ENCODE data around the gene FGF18. TPM values are rescaled to one million over a fixed set of nuclear protein-coding genes. Genes with fewer than 3 reads are reported as not detected.

FGF18 gene
- total and polyA plus RNA-seq, 9 of the 15 experiments (the other 6 are each of a cell fraction or from before 2014, with no cell fraction given) = 0.05 to 0.18 (median 0.11) TPM; not detected in 6

GRCh38 chr5:171390883-171391677 is 28.4 kb upstream of the FGF18 start:
- H3K79me2 ChIP-seq (ENCODE audit: control insufficient read depth, insufficient read depth, low read length) = peaks cover 97% of the 10 kb centered on the region
- peaks cover 75% of the 10 kb centered on the region for H4K20me1 ChIP-seq (replicated peaks; ENCODE audit: control insufficient read depth, insufficient read depth, low read length)
- peak overlapping the region; percentile 98 for H3K4me2 ChIP-seq (ENCODE audit: insufficient read depth, low read length)
- CTCF ChIA-PET (ENCODE audit: low intra/inter-chr PET ratio) = no interaction called here
- peak overlapping the region; percentile 93; the same call in 1 of the 2 replicates for H3K4me3 ChIP-seq
- 11% methylated on average over 8 of the region's 8 CpGs for WGBS (ENCODE audit: insufficient coverage, low coverage, missing lambda C conversion rate)
- no peaks in the 10 kb centered on the region for H3K27me3 ChIP-seq (ENCODE audit: control insufficient read depth in 2 of 2, insufficient read depth in 2 of 2, low read length in 2 of 2)
- peaks cover 12 to 16% of the 10 kb centered on the region in 2 experiments; a peak in 4 of 5 replicates for H3K4me1 ChIP-seq (replicated peaks in 1 of 2; ENCODE audit: control insufficient read depth in 2 of 2, insufficient read depth in 2 of 2, low read length in 2 of 2)
- peaks cover 8% of the 10 kb centered on the region for H3K9me1 ChIP-seq (ENCODE audit: control insufficient read depth, insufficient read depth, low read length)
- H3K27ac ChIP-seq (ENCODE audit: extremely low read depth, low read depth, low read length) = no peak overlapping the region; the same call in 2 of the 3 replicates
- peak overlapping the region; percentile 39 to 79; a peak in 3 of 4 replicates for H3K9ac ChIP-seq (ENCODE audit: insufficient read depth in 1 of 2, low read depth in 2 of 2, low read length in 2 of 2)
- ATAC-seq = no peak
- DNase-seq (ENCODE audit: extremely low read depth in 1 of 4, low spot score in 3 of 4) = no peak
- BruUV-seq (replicated peaks) = no TSS peak
- no peak overlapping the region for H2AFZ ChIP-seq (ENCODE audit: low read depth, low read length)
- H3K9me3 ChIP-seq (replicated peaks; ENCODE audit: control insufficient read depth, insufficient read depth, low read depth, low read length) = no peaks in the 10 kb centered on the region; the same call in 1 of the 2 replicates
- POLR2A ChIA-PET = interaction anchor here (1.2 kb wide), 1 partner anchor 14 kb away, joined by 4 read pairs; no protein-coding TSS in a partner anchor
- peaks cover 77% of the 10 kb centered on the region for H3K36me3 ChIP-seq (ENCODE audit: control insufficient read depth, insufficient read depth, low read length)
- in situ Hi-C loops (cut with MboI) = no loop called here
- intact Hi-C loops (cut with micrococcal nuclease) = loop anchor here (2.0 kb wide), 1 partner anchor 18 kb away; no protein-coding TSS in a partner anchor
- peak; percentile 6 for FAIRE-seq
- TF ChIP-seq SAFB2 (IDR thresholded peaks at IDR 0.05; ENCODE audit: borderline replicate concordance, low read depth, low read length, severe bottlenecking) = no peak
- TF ChIP-seq TFAM (CRISPR knock-in tag; conservative IDR thresholded peaks at IDR 0.05) = no peak
- TF ChIP-seq TGIF2 (CRISPR knock-in tag; IDR thresholded peaks at IDR 0.05) = no peak
- TF ChIP-seq HDGF (IDR thresholded peaks at IDR 0.05) = no peak
- no peak for TF ChIP-seq GATAD2A (IDR thresholded peaks at IDR 0.05)
- no peak for TF ChIP-seq ATF1 (CRISPR knock-in tag; IDR thresholded peaks at IDR 0.05)
- 0 out of 2 replicates have a peak, but pooled peaks have one; percentile 13 for TF ChIP-seq ATF1 (tag; IDR thresholded peaks at IDR 0.05)
- no peak for TF ChIP-seq NCOA4 (IDR thresholded peaks at IDR 0.05; ENCODE audit: partially characterized antibody)
- TF ChIP-seq ZBTB40 (IDR thresholded peaks at IDR 0.05) = no peak
- no peak for TF ChIP-seq ZBTB40 (CRISPR knock-in tag; IDR thresholded peaks at IDR 0.05)
- TF ChIP-seq TBL1XR1 (IDR thresholded peaks at IDR 0.05; ENCODE audit: low read length in 2 of 2) = no peak
- TF ChIP-seq ZNF512 (tag; IDR thresholded peaks at IDR 0.05) = no peak
